ENCODE data around the gene STKLD1. TPM values are rescaled to one million over a fixed set of nuclear protein-coding genes. Genes with fewer than 3 reads are reported as not detected.
A peak's percentile ranks its signal among the peaks of the same experiment; 100 is the strongest.

The STKLD1 gene
- total and polyA plus RNA-seq, 2 donors = 0.32 to 1.1 TPM

DNA sequence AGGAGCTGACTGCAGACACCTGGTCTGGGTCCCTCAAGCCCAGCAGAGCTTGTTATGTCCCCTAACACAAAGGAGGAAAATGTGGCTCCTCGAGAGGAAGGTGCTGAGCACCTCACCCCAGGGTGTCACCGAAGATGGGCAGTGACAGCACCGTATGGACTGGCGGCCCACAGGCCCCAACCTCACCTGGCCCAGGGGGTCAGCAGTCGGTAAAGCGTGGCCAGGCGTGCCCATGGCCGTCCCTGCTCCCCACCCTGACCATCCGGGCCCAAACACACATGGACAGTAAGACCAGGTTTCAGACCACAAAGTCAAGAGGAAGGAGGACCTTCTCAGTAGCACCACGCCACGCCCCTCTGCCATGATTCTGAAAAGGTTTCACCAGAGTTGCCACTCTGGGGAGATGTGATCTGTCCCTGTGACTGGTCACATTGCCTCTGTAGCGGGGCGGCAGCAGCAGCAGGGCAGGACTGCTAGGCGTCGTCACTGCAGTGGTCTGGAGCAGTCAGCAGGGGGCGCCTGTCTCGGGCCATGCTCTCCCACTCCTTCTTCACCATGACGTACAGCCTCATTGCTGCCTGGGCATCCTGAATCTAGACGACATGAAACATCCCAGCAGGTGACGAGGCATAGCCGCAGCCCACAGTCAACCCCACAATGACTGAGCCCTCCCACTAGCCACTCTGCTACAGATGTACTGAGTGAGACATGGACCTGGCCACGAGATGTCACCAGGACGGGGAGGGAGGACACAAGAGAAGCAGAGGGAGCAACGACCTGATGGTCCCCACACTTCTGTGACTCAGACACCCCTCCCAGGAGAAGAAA, 30.5 kb downstream of the STKLD1 start:
- no peak for DNase-seq (ENCODE audit: extremely low spot score)
- H3K36me3 ChIP-seq (ENCODE audit: insufficient read depth) = peaks cover 5% of the 10 kb centered on the region
- WGBS = 54% methylated on average over 24 of the region's 24 CpGs
- no peak overlapping the region for H3K4me3 ChIP-seq (ENCODE audit: low read depth, low read length)
- no peaks in the 10 kb centered on the region for H3K4me1 ChIP-seq (ENCODE audit: insufficient read depth)
- H3K27ac ChIP-seq (ENCODE audit: low read depth) = no peak overlapping the region

DNA sequence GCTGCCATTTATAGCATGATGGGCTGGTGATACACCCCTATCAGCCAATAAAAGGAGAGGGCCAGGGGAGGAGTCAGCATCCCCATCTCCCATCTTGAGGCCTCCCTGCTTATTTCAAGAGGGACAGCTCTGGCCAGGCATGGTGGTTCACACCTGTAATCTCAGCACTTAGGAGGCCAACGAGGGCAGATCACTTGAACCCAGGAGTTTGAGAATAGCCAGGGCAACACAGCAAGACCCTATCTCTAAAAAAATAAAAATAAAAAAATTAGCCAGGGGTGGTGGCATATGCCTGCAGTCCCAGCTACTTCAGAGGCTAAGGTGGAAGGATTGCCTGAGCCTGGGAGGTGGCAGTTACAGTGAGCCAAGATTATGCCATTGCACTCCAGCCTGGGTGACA, 31.9 kb downstream of the STKLD1 start:
- Histone ChIP-seq H3K36me3 (ENCODE audit: insufficient read depth) (peaks cover 5% of the 10 kb centered on the region), H3K27ac (ENCODE audit: low read depth) (no peak overlapping the region), H3K4me3 (ENCODE audit: low read depth, low read length) (no peak overlapping the region), H3K4me1 (ENCODE audit: insufficient read depth) (no peaks in the 10 kb centered on the region)
- DNase-seq (ENCODE audit: extremely low spot score) = no peak
- 98% methylated on average over 1 of the region's 1 CpG for WGBS

DNA sequence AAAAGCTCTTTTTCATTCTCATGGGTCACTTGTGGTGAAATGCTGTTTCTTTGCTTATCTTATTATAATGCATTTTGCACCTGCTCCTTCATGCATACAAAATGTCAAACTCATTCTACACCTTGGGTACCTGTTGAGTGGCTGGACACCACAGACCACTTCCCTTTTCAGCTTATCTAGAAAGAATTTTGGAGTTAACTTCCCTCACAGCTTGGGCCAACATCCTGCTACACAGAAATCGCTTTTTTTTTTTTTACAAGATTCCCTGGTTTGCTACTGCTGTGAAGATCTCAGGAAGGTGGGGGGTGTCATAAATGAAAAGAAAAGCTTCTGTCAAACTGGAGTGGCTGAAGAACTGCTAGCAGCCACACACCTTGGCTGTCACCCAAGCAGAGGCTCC, 39.0 kb downstream of the STKLD1 start:
- no peak overlapping the region for H3K4me3 ChIP-seq (ENCODE audit: low read depth, low read length)
- DNase-seq (ENCODE audit: extremely low spot score) = no peak
- H3K36me3 ChIP-seq (ENCODE audit: insufficient read depth) = no peaks in the 10 kb centered on the region
- no peaks in the 10 kb centered on the region for H3K4me1 ChIP-seq (ENCODE audit: insufficient read depth)
- WGBS = 69% methylated on average over 1 of the region's 1 CpG
- no peak overlapping the region for H3K27ac ChIP-seq (ENCODE audit: low read depth)

DNA sequence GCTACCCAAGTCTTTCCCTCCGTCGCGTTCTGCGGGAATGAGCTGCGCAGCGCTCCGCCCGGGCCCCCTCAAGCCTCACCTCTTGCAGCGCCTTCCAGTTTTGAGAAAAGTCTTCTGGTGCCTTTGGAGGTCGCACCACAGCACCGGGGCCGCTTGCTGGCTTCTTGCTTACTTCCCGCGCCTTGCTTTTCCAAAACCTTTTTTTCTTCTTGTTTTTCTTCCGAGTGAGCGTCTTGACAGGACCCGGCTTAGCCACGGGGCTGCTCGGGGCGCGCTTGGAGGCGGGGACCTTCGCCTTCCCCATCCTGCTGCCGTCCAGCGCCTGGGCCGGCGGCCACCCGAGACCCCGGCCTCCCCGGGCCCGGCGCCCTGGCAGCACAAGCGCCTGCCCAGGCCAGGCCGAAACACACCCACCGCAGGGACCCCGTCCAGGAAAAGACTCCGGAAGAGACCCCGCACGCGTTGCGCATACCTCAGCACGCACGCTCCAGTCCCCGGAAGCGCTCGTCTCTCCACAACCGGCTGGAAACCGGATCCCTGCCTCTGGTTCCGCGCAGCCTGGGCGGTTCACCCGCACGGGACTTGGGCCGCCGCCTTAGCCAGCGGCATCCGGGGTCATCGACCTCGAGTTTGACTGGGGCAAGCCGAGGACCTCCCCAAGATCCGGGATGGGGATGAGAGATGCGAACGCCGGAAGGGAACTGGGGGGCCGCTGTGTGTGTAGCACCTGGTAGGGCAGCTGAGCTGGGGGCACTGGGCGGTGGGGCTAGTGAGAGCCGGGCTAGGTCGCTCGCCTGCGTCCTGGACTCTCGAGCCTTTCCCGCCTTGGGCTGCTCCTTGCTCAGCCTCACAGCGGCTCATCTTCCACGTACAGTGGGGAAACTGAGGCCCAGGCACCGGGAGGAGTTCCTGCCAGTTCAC, 41.6 kb downstream of the STKLD1 start, which contains the start of gene REXO4:
Gene REXO4, minus strand, starts transcription at position 470 of the 921 bp plus-strand sequence. Its CDS starts 166 bp downstream, at position 304.
- DNase-seq (ENCODE audit: extremely low spot score) = peak; percentile 69
- peak within 1 kb of the TSS; percentile 77 for H3K4me3 ChIP-seq (ENCODE audit: low read depth, low read length)
- H3K27ac ChIP-seq (ENCODE audit: low read depth) = peak within 1 kb of the TSS; percentile 79
- H3K4me1 ChIP-seq (ENCODE audit: insufficient read depth) = no peaks in the 10 kb centered on the region
- WGBS = 2% methylated on average over 75 of the region's 75 CpGs
- H3K36me3 ChIP-seq (ENCODE audit: insufficient read depth) = no peaks in the 10 kb centered on the region

DNA sequence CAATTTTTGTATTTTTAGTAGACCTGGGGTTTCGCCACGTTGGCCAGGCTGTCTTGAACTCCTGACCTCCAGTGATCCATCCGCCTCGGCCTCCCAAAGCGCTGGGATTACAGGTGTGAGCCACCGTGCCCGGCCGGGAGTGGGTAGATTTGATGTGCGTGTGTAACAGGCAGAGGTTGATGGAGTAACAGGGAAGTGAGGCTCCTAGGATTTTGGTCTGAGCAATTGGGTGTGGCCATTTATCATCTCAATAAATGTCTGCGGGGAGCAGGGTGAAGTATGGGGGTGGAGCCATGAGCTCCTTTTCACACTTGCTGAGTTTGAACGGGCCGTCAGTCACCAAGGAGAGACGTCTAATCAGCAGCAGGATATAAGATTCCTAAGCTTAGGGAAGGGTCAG, 42.8 kb downstream of the STKLD1 start:
- Histone ChIP-seq H3K4me1 (ENCODE audit: insufficient read depth) (no peaks in the 10 kb centered on the region), H3K36me3 (ENCODE audit: insufficient read depth) (no peaks in the 10 kb centered on the region), H3K27ac (ENCODE audit: low read depth) (no peak overlapping the region), H3K4me3 (ENCODE audit: low read depth, low read length) (no peak overlapping the region)
- WGBS = 57% methylated on average over 13 of the region's 13 CpGs
- DNase-seq (ENCODE audit: extremely low spot score) = no peak

DNA sequence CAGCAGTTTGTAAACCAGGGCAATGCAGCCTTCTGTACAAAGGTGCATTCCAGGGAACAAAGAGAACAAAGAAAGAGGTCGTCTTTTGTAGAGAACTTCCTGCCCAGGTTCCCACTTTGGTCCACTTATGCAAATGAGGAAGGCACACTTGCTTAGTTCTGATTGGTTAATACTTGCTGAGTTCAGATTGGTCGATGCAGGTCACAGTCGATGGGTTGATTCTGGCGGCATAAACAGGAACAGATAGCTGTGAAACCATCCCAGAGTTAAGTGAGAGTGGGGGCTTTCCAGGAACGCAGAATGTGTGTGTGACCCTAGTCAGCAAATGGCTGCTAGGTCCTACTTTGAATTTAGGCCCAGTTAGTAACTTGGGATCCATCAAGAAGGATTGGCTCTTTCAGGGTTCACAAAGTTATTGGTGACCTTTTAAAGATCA, 44.2 kb downstream of the STKLD1 start:
- DNase-seq (ENCODE audit: extremely low spot score) = no peak
- 62% methylated on average over 5 of the region's 5 CpGs for WGBS
- Histone ChIP-seq H3K4me3 (ENCODE audit: low read depth, low read length) (no peak overlapping the region), H3K36me3 (ENCODE audit: insufficient read depth) (no peaks in the 10 kb centered on the region), H3K27ac (ENCODE audit: low read depth) (no peak overlapping the region), H3K4me1 (ENCODE audit: insufficient read depth) (no peaks in the 10 kb centered on the region)

DNA sequence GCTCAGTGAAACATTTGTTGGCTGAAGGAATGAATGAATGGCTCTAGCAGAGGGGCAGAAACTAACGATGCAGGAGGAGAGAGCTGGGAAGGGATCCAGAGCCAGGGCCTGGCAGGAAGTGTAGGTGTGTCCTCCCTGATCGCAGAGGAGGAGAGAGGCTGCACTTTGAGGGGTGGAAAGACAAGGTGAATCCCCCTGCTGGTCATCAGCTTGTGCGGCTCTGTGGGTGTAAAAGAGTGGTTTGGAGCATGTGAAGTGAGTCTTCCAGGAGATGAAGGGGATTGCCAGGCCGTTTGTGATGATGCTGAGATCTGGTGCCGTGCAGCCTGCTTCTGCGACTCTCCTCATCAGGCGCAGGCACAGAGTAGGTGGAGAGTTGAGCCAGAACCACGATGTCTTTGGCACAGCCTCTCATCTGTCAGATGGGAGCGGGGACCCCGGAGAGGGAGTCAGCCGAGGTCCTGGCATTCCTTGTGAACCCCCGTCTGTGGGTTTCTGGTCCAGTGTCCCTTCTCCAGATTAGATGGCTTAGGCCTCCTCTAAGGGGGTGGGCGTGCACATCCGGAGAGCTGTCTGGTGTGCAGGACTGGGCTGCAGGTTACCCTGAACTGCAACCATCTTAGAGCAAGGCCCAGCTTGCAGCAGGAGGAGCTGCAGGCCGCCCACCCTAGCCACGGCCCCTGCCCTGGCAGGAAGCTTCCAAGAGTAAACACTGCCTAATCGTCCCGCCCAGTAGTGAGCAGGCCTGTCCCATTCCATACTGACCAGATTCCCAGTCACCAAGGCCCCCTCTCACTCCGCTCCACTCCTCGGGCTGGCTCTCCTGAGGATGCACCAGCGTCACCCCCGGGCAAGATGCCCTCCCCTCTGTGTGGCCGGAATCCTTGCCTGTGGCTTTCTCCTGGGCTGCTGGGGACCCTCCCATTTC, 45.7 kb downstream of the STKLD1 start, which contains the start of gene ADAMTS13:
Gene ADAMTS13, plus strand, starts transcription at position 753 of the 928 bp plus-strand sequence. Its CDS starts 77 bp downstream, at position 830.
- H3K27ac ChIP-seq (ENCODE audit: low read depth) = no peak within 1 kb of the TSS
- H3K4me1 ChIP-seq (ENCODE audit: insufficient read depth) = no peaks in the 10 kb centered on the region
- no peak for DNase-seq (ENCODE audit: extremely low spot score)
- WGBS = 38% methylated on average over 23 of the region's 23 CpGs
- H3K36me3 ChIP-seq (ENCODE audit: insufficient read depth) = no peaks in the 10 kb centered on the region
- H3K4me3 ChIP-seq (ENCODE audit: low read depth, low read length) = no peak within 1 kb of the TSS

DNA sequence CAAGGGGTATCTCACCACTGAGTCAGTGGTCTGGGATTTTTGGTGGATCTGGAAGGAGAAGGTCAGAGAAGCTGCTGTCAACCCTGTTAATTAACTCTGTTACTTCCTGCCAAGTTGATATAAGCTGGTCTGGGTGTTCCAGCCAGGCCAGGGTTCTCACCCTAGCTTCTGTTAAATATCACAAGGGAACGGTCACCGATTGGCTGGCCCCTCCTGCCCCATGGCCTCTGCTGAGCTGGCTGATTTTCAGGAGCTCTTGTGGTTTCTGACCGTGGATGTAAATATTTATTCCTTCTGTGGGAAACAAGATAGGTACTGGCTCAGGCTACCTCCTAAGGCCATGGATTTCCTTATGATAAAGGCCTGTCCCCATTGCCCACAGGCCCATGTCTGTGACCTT, 47.0 kb downstream of the STKLD1 start:
- 43% methylated on average over 3 of the region's 3 CpGs for WGBS
- Histone ChIP-seq H3K36me3 (ENCODE audit: insufficient read depth) (no peaks in the 10 kb centered on the region), H3K4me1 (ENCODE audit: insufficient read depth) (no peaks in the 10 kb centered on the region), H3K27ac (ENCODE audit: low read depth) (no peak overlapping the region), H3K4me3 (ENCODE audit: low read depth, low read length) (no peak overlapping the region)
- no peak for DNase-seq (ENCODE audit: extremely low spot score)

DNA sequence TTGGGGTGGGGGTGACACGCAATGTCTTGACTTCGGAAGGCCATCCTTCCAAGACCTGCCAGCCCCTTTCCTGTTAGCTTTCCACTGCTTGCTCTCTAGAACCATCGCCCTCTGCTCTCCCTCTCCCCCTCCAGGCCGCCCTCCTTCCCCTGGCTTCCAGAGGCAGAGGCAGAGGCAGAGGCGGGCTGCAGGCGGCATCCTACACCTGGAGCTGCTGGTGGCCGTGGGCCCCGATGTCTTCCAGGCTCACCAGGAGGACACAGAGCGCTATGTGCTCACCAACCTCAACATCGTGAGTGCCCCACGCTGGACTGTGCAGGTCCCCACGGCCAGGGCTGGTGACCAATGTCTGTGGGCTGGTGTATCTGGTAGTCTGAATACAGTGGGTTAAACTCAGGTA, 48.0 kb downstream of the STKLD1 start:
- Histone ChIP-seq H3K36me3 (ENCODE audit: insufficient read depth) (no peaks in the 10 kb centered on the region), H3K27ac (ENCODE audit: low read depth) (no peak overlapping the region), H3K4me3 (ENCODE audit: low read depth, low read length) (no peak overlapping the region), H3K4me1 (ENCODE audit: insufficient read depth) (no peaks in the 10 kb centered on the region)
- 94% methylated on average over 12 of the region's 12 CpGs for WGBS
- no peak for DNase-seq (ENCODE audit: extremely low spot score)

DNA sequence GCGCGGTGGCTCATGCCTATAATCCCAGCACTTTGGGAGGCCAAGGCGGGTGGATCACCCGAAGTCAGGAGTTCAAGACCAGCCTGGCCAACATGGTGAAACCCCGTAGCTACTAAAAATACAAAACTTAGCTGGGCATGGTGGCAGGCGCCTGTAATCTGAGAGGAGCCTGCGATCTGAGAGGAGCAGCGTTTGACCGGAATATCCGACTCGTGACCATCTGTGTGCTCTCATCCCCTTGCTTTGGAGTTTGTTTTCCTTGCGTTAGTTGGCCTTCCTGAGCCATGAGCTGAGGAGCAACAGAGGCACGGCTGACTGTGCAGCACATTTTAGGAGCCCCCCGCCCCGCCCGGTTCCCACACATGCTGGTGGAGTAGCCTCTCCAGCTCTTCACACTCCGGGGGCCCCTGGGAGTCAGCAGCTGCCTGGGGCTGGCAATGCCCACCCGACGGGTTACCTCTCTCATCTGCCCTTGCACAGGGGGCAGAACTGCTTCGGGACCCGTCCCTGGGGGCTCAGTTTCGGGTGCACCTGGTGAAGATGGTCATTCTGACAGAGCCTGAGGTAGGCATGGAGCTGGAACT, 49.0 kb downstream of the STKLD1 start:
- DNase-seq (ENCODE audit: extremely low spot score) = no peak
- Histone ChIP-seq H3K27ac (ENCODE audit: low read depth) (no peak overlapping the region), H3K4me3 (ENCODE audit: low read depth, low read length) (no peak overlapping the region), H3K36me3 (ENCODE audit: insufficient read depth) (no peaks in the 10 kb centered on the region), H3K4me1 (ENCODE audit: insufficient read depth) (no peaks in the 10 kb centered on the region)
- 92% methylated on average over 22 of the region's 22 CpGs for WGBS

DNA sequence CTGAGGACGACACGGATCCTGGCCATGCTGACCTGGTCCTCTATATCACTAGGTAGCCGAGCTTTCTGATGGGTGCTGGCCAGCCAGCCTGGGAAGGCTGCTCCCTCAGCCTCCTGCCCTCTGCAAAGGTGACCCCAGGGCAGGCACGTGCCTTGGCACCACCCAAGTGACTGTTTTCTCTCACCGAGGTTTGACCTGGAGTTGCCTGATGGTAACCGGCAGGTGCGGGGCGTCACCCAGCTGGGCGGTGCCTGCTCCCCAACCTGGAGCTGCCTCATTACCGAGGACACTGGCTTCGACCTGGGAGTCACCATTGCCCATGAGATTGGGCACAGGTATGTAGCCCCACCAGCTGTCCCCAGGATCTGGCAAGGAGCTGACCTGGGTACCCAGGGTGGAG, 49.8 kb downstream of the STKLD1 start:
- no peak for DNase-seq (ENCODE audit: extremely low spot score)
- no peaks in the 10 kb centered on the region for H3K36me3 ChIP-seq (ENCODE audit: insufficient read depth)
- no peak overlapping the region for H3K27ac ChIP-seq (ENCODE audit: low read depth)
- WGBS = 92% methylated on average over 11 of the region's 11 CpGs
- H3K4me1 ChIP-seq (ENCODE audit: insufficient read depth) = no peaks in the 10 kb centered on the region
- no peak overlapping the region for H3K4me3 ChIP-seq (ENCODE audit: low read depth, low read length)

DNA sequence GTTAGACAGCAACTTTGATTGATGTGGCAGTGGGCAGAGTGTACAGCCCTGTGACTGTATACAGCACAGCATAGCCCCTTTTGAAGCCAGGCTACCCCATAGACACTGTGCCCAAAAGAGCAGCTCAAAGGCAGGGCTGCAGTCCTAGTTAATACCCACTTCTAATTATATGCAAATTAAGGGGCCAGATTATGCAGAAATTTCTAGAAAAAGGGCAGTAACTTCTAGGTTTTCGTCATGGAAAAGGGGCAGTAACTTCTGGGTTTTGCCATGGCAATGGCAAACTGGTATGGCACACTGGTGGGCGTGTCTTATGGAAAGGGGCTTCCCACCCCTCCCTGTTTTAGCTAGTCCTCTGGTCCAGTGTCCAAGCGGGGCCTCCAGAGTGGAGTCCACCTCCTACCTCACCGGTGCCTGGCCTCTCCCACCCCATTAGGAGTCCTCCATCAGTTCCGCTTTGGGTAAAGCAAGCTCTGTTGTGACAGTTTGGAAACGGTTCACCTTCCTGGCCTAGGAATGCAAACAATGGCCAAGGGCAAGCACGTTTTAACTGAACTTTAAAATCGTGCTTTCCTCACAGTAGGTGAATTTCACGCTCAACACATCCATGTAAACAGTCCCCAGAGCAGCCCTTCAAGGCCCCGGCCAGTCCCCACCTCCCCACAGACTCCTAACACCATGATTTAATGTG, 51.6 kb downstream of the STKLD1 start:
- H3K4me1 ChIP-seq (ENCODE audit: insufficient read depth) = no peaks in the 10 kb centered on the region
- 63% methylated on average over 10 of the region's 10 CpGs for WGBS
- no peak overlapping the region for H3K27ac ChIP-seq (ENCODE audit: low read depth)
- no peak overlapping the region for H3K4me3 ChIP-seq (ENCODE audit: low read depth, low read length)
- H3K36me3 ChIP-seq (ENCODE audit: insufficient read depth) = no peaks in the 10 kb centered on the region
- no peak for DNase-seq (ENCODE audit: extremely low spot score)
